Femur (tissue), 1 donor: ENCODE measurements around the gene SCD5.
A peak's percentile ranks its signal among the peaks of the same experiment; 100 is the strongest.

ENCODE experiments used
- DNase-seq: peaks from one replicate; pipeline ENCODE4 v3.0.0-alpha.2; 2017

SCD5 gene

GRCh38 chr4:82681754-82682153, 116.8 kb downstream of the SCD5 start:
- no peak for DNase-seq

GRCh38 chr4:82680834-82681233, 117.8 kb downstream of the SCD5 start:
- no peak for DNase-seq

GRCh38 chr4:82679531-82679930, 119.1 kb downstream of the SCD5 start:
- no peak for DNase-seq

- no peak for DNase-seq
These were observed 120.5 kb downstream of the SCD5 start for GRCh38 chr4:82678051-82678450.

GRCh38 chr4:82677327-82677726, 121.3 kb downstream of the SCD5 start:
- no peak for DNase-seq

GRCh38 chr4:82667761-82668480, 130.7 kb downstream of the SCD5 start:
- no peak for DNase-seq

GRCh38 chr4:82666970-82667665, 131.5 kb downstream of the SCD5 start:
- no peak for DNase-seq

GRCh38 chr4:82661181-82661992, 137.2 kb downstream of the SCD5 start:
- no peak for DNase-seq

- no peak for DNase-seq
These were observed 146.5 kb downstream of the SCD5 start for GRCh38 chr4:82652062-82652461.

GRCh38 chr4:82650868-82651267, 147.7 kb downstream of the SCD5 start:
- no peak for DNase-seq

GRCh38 chr4:82648356-82648755, 150.2 kb downstream of the SCD5 start:
- DNase-seq, result no peak

GRCh38 chr4:82645936-82646565, 152.5 kb downstream of the SCD5 start:
- DNase-seq, result no peak

GRCh38 chr4:82644734-82645126, 153.9 kb downstream of the SCD5 start:
- DNase-seq, result no peak

- DNase-seq, result no peak
These were observed 154.4 kb downstream of the SCD5 start for GRCh38 chr4:82643994-82644733.

- no peak for DNase-seq
These were observed 156.3 kb downstream of the SCD5 start for GRCh38 chr4:82642331-82642730.

GRCh38 chr4:82640540-82640939, 158.1 kb downstream of the SCD5 start:
- DNase-seq, result no peak

- DNase-seq, result no peak
These were observed 158.6 kb downstream of the SCD5 start for GRCh38 chr4:82639971-82640370.

GRCh38 chr4:82638479-82638878, 160.1 kb downstream of the SCD5 start:
- DNase-seq, result no peak

GRCh38 chr4:82630079-82630478, 168.5 kb downstream of the SCD5 start:
- DNase-seq, result no peak

GRCh38 chr4:82629238-82630000, 169.2 kb downstream of the SCD5 start:
- no peak for DNase-seq

- peak; percentile 31 for DNase-seq
These were observed 172.2 kb downstream of the SCD5 start for GRCh38 chr4:82626251-82626868.
